ENCODE results near the gene MPRIP.
"Not testable (repeated sequence)": the region's sequence is repeated elsewhere in the genome, so short reads cannot be mapped to it uniquely, and the experiment has no call there.

DNA sequence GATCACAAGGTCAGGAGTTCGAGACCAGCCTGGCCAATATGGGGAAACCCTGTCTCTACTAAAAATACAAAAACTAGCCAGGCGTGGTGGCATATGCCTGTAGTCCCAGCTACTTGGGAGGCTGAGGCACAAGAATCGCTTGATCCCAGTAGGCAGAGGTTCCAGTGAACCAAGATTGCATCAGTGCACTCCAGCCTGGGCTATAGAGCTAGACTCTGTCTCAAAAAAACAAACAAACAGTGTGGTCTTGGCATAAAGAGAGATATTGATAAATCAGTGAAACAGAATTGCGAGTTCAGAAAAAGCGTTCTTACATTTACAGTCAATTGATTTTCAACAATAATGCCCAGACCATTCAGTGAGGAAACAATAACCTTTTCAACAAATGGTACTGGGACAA, 153.2 kb downstream of the MPRIP start:
- TF ChIP-seq, protein P1, sequence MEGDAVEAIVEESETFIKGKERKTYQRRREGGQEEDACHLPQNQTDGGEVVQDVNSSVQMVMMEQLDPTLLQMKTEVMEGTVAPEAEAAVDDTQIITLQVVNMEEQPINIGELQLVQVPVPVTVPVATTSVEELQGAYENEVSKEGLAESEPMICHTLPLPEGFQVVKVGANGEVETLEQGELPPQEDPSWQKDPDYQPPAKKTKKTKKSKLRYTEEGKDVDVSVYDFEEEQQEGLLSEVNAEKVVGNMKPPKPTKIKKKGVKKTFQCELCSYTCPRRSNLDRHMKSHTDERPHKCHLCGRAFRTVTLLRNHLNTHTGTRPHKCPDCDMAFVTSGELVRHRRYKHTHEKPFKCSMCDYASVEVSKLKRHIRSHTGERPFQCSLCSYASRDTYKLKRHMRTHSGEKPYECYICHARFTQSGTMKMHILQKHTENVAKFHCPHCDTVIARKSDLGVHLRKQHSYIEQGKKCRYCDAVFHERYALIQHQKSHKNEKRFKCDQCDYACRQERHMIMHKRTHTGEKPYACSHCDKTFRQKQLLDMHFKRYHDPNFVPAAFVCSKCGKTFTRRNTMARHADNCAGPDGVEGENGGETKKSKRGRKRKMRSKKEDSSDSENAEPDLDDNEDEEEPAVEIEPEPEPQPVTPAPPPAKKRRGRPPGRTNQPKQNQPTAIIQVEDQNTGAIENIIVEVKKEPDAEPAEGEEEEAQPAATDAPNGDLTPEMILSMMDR (IDR thresholded peaks at IDR 0.05) = not testable (repeated sequence)
- not testable (repeated sequence) for TF ChIP-seq POLR2A (IDR thresholded peaks at IDR 0.05)

Data from Peyer's patch (tissue), 4 donors.